GM19467 (cell line): ENCODE measurements around the gene MAGI2.
A peak's percentile ranks its signal among the peaks of the same experiment; 100 is the strongest.
"Not testable (repeated sequence)": the region's sequence is repeated elsewhere in the genome, so short reads cannot be mapped to it uniquely, and the experiment has no call there.

ENCODE experiments used
- ATAC-seq: cut with Tn5 transposase; IDR thresholded peaks from one replicate; pipeline ENCODE4 v1.9.1; 2021; ENCODE audit warnings: mild to moderate bottlenecking, moderate library complexity; ENCODE audit not compliant: unreplicated experiment

The MAGI2 gene

DNA sequence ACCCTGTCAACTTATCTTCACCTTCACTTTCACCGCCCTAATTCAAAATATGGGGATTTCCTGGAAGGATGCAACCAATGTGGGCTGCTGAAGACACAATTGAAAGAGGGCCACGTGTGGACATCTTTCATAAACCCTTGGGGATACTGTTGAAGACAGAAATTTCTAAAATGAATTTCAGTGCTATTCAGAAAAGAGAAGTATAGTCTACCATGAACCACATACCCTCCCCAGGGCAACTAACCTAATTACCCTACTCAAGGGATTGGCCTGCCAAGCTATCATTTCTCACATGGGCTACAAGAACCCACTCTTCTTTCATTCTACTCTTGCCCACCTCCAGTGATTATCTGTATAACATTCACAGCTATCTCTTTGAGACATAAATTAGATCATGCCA, 1428.9 kb downstream of the MAGI2 start:
- no peak for ATAC-seq

DNA sequence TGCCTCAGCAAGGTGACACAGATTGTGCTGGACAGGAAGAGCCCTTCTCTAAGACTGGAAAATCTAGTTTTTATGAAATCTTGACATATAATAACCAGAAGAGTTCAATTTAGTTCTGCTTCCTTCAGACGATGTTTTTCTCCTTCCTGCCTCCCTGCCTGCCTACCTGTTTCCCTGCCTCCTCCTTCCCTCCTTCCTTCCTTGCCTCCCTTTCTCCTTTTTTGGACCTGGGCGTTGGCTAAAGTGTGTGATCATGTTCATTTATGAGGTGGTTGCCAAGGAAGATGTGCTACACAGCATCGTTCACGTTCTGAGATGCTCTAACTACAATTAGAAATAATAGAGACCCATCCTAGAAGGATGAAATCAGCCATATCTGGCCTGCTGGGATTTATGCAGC, 1430.3 kb downstream of the MAGI2 start:
- ATAC-seq: no peak

GRCh38 chr7:78022165-78022564, 1431.3 kb downstream of the MAGI2 start:
- no peak for ATAC-seq

DNA sequence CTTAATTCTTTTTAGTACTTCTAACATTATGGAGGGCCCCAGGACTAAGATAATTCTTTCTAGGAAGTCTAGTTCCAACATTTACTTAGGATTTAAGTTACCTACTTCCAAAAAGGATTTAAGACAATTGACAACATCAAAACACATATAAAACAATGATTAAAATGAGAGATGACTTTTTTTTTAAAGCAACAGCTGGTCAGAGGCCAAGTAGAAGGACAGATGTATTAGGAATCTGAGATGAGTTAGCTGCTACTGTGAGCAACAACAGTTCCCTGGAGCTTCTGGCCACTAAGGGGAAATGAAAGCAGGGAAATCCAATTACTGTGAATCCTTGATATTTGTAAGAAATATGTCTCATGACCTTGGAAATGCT, 1432.6 kb downstream of the MAGI2 start:
- ATAC-seq: no peak

- ATAC-seq: peak; percentile 41
Measured at GRCh38 chr7:78020136-78020873, 1433.2 kb downstream of the MAGI2 start.

DNA sequence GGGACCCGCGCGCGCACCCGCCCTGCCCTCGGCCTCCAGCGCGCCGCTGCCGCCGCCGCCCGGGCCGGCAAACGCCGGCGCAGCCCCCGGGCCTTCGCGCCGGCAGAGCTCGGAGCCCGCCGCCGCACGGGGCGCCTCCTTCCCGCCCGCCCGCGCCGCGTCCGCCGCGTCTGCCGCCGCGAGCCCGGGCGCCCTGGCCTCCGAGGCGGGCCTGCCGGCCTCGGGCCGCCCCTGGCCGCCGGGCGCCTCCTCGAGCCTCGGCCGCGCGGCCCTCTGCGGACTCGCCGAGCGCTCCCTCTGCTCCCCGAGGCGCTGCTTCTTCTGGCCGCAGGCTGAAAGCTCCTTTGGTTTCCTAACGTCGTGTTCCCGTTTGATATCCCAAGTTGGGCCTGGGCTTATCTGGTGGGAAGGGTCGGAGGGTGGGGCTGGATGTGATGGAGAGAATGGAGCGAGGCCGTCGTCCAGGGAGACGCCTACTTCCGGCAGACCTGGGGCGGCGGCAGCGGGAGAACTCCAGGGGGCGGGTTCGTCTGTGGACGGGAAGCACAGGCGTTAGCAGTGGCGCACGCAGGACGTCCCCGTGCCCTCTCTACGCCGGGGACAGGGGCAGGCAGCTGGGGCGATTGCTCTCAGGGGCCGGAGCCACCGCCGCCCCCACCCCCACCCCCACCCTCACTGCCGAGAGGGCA, 1433.9 kb downstream of the MAGI2 start:
- ATAC-seq: peak; percentile 85

DNA sequence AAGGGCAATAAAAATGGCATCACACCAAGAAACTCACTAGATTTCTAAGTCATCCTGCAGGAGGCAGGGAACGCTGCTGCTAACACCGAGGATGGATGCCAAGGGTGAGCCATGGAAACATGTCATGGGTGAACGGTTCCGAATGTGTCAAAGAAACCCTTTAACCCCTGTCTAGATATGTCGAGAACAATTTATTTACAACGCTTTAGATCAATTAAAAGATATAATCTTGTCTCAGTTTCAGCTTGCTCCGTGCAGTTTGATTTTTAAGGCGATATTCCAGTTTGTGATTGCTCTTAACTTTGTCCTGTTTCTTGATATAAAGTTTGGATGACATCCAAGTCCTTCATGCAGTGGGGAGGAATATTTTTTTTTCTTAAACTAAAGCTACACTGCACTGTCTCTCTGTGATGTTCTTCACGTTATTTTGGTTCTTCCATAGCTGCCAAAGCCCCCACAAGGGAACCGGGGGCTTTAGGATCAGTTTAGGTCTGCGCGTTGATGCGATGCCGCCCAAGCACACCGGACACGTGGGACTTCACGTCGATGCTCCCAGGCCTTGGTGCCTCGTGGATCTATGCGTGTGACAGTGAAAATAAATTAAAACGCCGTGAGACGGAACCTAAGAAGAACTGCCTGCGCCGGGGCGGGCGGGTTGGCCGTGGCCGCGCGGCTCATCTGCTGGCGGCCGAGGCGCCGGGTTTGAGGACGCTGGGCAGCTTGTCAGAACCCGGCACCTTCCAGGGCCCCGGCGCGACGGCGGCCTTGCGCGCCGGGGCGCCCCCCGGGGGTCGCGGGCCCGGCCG, 1434.6 kb downstream of the MAGI2 start:
- ATAC-seq: no peak

DNA sequence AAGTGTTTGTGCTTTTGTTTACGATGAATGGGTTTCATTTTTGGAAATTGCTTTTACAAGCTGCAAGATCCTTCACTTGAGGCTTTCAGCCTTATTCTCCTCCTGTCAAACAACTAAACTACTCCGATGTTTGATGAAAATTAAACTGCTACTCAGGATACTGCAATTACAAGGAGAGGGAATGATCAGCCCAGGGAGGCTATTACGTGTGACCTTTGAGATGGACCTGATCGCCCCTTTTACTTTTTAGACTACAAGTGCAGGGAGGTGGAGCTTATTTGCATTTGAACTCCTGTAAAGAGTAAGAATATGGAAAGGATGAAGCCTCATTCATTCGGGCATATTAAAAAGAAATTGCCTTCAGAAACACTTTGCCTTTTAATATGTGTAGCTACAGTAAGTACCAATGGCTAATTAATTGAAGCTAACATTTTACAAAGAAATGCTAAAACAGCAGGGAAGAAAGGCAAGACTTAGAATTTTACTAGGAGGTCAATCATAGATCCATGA, 1435.8 kb downstream of the MAGI2 start:
- ATAC-seq: no peak

GRCh38 chr7:78015574-78016260, 1437.8 kb downstream of the MAGI2 start:
- no peak for ATAC-seq

GRCh38 chr7:78014401-78014800, 1439.1 kb downstream of the MAGI2 start:
- ATAC-seq: no peak

GRCh38 chr7:78013386-78013785, 1440.1 kb downstream of the MAGI2 start:
- no peak for ATAC-seq

DNA sequence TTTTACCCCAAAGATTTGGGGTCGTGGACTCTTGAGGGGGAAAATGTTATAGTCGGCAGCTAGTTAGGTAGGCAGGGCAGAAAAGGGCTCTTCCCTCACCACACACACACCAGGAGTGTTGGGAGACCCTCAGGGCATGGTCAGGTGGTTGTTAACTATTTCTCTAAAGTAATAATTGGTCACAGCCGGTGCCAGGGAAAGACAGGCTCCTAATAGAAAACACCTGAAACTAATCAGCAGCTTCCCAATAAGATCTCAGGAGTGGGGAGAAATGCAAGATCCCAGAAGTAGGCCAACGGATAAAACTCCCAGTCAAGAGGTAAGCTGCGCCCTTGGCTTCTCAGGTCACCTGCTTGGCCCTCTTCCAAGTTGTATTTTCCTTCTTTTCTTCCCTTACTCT, 1441.8 kb downstream of the MAGI2 start:
- ATAC-seq: no peak

DNA sequence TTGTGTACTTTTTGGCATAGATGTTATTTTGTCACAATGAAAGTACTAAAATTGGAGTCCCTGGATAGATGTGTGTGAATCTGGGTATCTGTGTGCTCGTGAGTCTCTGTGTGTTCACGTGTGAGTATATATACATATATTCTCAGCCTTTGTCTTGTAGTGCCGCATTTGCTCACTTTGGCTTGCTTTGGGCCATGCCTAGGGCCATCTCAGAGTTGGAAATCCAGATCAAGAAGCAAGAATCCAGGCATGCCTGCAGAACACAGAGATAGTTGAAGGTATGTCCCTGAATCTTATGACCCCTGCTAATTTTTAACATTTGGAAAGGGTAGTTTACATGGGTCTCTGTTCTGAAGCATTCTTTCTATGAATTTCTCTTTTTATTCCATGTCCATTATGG, 1446.2 kb downstream of the MAGI2 start:
- ATAC-seq: no peak

GRCh38 chr7:78006063-78006755, 1447.3 kb downstream of the MAGI2 start:
- no peak for ATAC-seq

GRCh38 chr7:78002715-78003114, 1450.8 kb downstream of the MAGI2 start:
- ATAC-seq: no peak

GRCh38 chr7:78002021-78002420, 1451.4 kb downstream of the MAGI2 start:
- ATAC-seq: no peak

GRCh38 chr7:77999168-77999567, 1454.3 kb downstream of the MAGI2 start:
- not testable (repeated sequence) for ATAC-seq

GRCh38 chr7:77995717-77996116, 1457.8 kb downstream of the MAGI2 start:
- no peak for ATAC-seq

- ATAC-seq: no peak
Measured at GRCh38 chr7:77993838-77994237, 1459.6 kb downstream of the MAGI2 start.

DNA sequence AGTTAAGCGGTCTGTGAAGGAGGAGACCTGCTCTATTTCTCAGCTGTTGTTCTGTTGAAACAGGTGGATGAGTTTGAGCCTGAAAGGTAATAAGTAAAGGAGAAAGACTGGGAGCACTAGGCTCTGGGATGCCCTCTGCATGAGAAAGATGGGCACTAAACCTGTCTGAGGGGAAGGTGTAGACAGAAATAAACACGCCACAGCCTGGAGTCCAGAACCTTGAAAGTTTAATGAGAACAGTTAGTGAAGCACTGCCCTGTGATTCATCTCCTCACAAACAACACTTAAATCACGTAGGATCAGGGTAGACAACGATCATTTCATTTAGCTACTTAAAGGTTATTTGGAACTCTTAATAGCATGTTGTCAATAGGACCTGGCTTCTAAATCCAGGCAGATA, 1461.8 kb downstream of the MAGI2 start:
- no peak for ATAC-seq
